Muscle of leg (tissue), 11 donors: ENCODE measurements around the gene NSUN6. TPM values are rescaled to one million over a fixed set of nuclear protein-coding genes. Genes with fewer than 3 reads are reported as not detected.
A peak's percentile ranks its signal among the peaks of the same experiment; 100 is the strongest.
"Not testable (repeated sequence)": the region's sequence is repeated elsewhere in the genome, so short reads cannot be mapped to it uniquely, and the experiment has no call there.

Source experiments
- DNase-seq: peaks from one replicate; pipeline ENCODE4 v3.0.0; 2013
- H3K27ac ChIP-seq: one replicate; pipeline ENCODE4 v1.5.1; 2013; ENCODE audit warnings: mild to moderate bottlenecking, low read length, control low read depth
- H3K27me3 ChIP-seq: one replicate; pipeline ENCODE4 v1.6.1; 2013; ENCODE audit warnings: low read length; ENCODE audit not compliant: control insufficient read depth, insufficient read depth
- H3K36me3 ChIP-seq: one replicate; pipeline ENCODE4 v1.6.1; 2013; ENCODE audit warnings: low read length; ENCODE audit not compliant: control insufficient read depth, insufficient read depth
- H3K4me1 ChIP-seq: one replicate; pipeline ENCODE4 v1.6.1; 2013; ENCODE audit warnings: low read length; ENCODE audit not compliant: control insufficient read depth, insufficient read depth
- H3K4me3 ChIP-seq: one replicate; pipeline ENCODE4 v1.5.1; 2013; ENCODE audit warnings: low read length, control low read depth
- H3K9me3 ChIP-seq: replicated peaks from 2 replicates; pipeline ENCODE4 v1.6.1; 2013; ENCODE audit warnings: low read depth, low read length; ENCODE audit not compliant: control insufficient read depth
- WGBS: methylation state at CpG from one replicate; pipeline ENCODE4 v1.1.5; 2013; ENCODE audit warnings: missing lambda C conversion rate; ENCODE audit not compliant: insufficient coverage; 5-methylcytosine and 5-hydroxymethylcytosine counted together
- polyA plus RNA-seq, 8 donors: library from polyadenylated mRNA; unstranded; fragments of 120-200 nt; gene quantifications; one replicate each; pipeline versions ENCODE4 v1.2.1 to v1.2.3, GENCODE V29; 2013; ENCODE audit warnings: inconsistent platforms in 1 of 8, low replicate concordance in 1 of 8; ENCODE audit not compliant: insufficient read length in 8 of 8, insufficient read depth in 1 of 8
- total RNA-seq: library from RNA; stranded (reverse); fragments of 120-200 nt; gene quantifications from one replicate; pipeline ENCODE4 v1.2.4, GENCODE V29; 2013

NSUN6 gene
- total and polyA plus RNA-seq, 9 donors: 9.1 to 21.7 (median 14.0) TPM

GRCh38 chr10:18611168-18611567 is 40.2 kb downstream of the NSUN6 start:
- Histone ChIP-seq H3K4me3 (no peak overlapping the region), H3K27ac (no peak overlapping the region), H3K9me3 (no peaks in the 10 kb centered on the region), H3K4me1 (no peaks in the 10 kb centered on the region), H3K36me3 (peaks cover 9% of the 10 kb centered on the region), H3K27me3 (no peaks in the 10 kb centered on the region)
- WGBS: no CpG with 5 or more reads among the region's 4 CpGs
- DNase-seq: no peak

DNA sequence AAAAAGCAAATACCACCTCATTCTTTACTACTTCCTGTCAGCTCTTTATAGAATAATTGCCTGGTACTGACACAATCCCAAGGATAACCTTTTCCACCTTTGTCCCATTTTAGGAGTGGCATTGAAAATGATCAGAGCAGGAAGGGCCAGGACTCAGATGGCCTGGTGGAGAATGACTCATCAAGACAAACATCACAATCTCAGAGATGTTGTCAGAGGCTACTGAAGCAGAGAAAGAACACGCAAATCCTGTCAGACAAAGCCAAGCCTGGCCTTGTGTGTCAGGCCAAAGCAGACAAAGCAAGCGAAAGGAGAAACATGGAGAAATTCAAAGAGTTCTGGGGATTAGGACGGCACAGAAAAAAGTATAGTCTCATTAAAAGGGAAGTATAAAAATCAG is 40.9 kb downstream of the NSUN6 start:
- Histone ChIP-seq H3K9me3 (no peaks in the 10 kb centered on the region), H3K4me1 (no peaks in the 10 kb centered on the region), H3K27ac (no peak overlapping the region), H3K36me3 (peaks cover 9% of the 10 kb centered on the region), H3K4me3 (no peak overlapping the region), H3K27me3 (no peaks in the 10 kb centered on the region)
- no peak for DNase-seq
- 78% methylated on average over 3 of the region's 3 CpGs for WGBS

DNA sequence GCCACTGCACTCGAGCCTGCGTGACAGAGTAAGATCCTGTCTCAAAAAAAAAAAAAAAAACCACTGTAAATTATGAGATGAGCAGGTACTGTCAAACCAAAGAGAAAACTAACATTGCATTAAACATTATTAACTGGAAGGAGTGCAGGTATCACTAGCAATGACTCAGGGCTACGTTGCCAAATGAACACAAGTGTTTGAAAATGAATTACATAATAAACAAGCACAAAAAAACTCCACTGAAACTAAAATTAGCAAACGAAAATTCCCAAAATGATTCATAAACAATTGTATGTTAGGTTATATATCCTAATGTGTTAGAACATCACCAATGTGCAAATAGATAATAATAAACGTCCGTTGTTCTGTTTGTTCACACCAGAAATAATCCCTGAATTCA is 42.8 kb downstream of the NSUN6 start:
- peaks cover 11% of the 10 kb centered on the region for H3K36me3 ChIP-seq

GRCh38 chr10:18607503-18608378 is 43.6 kb downstream of the NSUN6 start:
- H3K27me3 ChIP-seq: no peaks in the 10 kb centered on the region
- no peaks in the 10 kb centered on the region for H3K9me3 ChIP-seq
- no peak overlapping the region for H3K27ac ChIP-seq
- peaks cover 11% of the 10 kb centered on the region for H3K36me3 ChIP-seq
- no CpG with 5 or more reads among the region's 1 CpG for WGBS
- peak; percentile 67 for DNase-seq
- H3K4me1 ChIP-seq: no peaks in the 10 kb centered on the region
- no peak overlapping the region for H3K4me3 ChIP-seq

More for the DNA sequence above, 42.8 kb downstream of the NSUN6 start:
- DNase-seq: no peak
- H3K27ac ChIP-seq: no peak overlapping the region
- H3K9me3 ChIP-seq: no peaks in the 10 kb centered on the region
- H3K27me3 ChIP-seq: no peaks in the 10 kb centered on the region
- no peak overlapping the region for H3K4me3 ChIP-seq
- no CpG with 5 or more reads among the region's 6 CpGs for WGBS
- H3K4me1 ChIP-seq: no peaks in the 10 kb centered on the region

- WGBS: 67% methylated on average over 1 of the region's 4 CpGs
- no peaks in the 10 kb centered on the region for H3K9me3 ChIP-seq
- no peak for DNase-seq
- H3K27ac ChIP-seq: no peak overlapping the region
- H3K4me1 ChIP-seq: no peaks in the 10 kb centered on the region
- no peaks in the 10 kb centered on the region for H3K27me3 ChIP-seq
- H3K36me3 ChIP-seq: peaks cover 4% of the 10 kb centered on the region
- no peak overlapping the region for H3K4me3 ChIP-seq
Observed at GRCh38 chr10:18606051-18606695, 45.2 kb downstream of the NSUN6 start.

- Histone ChIP-seq H3K36me3 (peaks cover 2% of the 10 kb centered on the region), H3K4me1 (no peaks in the 10 kb centered on the region), H3K9me3 (no peaks in the 10 kb centered on the region), H3K27me3 (no peaks in the 10 kb centered on the region), H3K4me3 (no peak overlapping the region), H3K27ac (no peak overlapping the region)
- no CpG with 5 or more reads among the region's 2 CpGs for WGBS
- peak; percentile 12 for DNase-seq
Observed at GRCh38 chr10:18601321-18601720, 50.1 kb downstream of the NSUN6 start.

DNA sequence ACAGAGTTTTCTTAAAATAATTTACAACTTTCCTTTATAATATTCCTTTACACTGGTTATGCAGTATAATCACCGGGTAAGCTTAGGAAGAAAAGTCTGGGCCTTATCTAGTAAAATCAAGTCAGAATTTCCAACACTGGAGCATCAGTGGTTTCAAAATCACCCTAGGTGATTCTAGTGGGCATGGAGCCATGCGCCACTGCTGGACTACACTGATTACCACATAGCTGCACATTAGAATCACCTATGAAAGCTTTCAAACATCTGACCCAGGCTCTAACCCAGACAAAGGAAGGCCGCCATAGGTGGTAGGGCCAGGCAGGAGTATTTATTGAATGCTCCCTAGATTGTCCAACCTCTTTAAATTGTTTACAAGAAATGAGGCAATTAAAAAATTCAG is 52.0 kb downstream of the NSUN6 start:
- no peak for DNase-seq
- H3K9me3 ChIP-seq: no peaks in the 10 kb centered on the region
- no peaks in the 10 kb centered on the region for H3K4me1 ChIP-seq
- no peak overlapping the region for H3K4me3 ChIP-seq
- H3K36me3 ChIP-seq: no peaks in the 10 kb centered on the region
- no peak overlapping the region for H3K27ac ChIP-seq
- H3K27me3 ChIP-seq: no peaks in the 10 kb centered on the region
- WGBS: 100% methylated on average over 1 of the region's 3 CpGs

GRCh38 chr10:18594574-18595156 is 56.7 kb downstream of the NSUN6 start:
- no peak for DNase-seq
- Histone ChIP-seq H3K4me3 (no peak overlapping the region), H3K4me1 (no peaks in the 10 kb centered on the region), H3K27me3 (no peaks in the 10 kb centered on the region), H3K27ac (no peak overlapping the region), H3K9me3 (no peaks in the 10 kb centered on the region), H3K36me3 (no peaks in the 10 kb centered on the region)
- 91% methylated on average over 5 of the region's 6 CpGs for WGBS

DNA sequence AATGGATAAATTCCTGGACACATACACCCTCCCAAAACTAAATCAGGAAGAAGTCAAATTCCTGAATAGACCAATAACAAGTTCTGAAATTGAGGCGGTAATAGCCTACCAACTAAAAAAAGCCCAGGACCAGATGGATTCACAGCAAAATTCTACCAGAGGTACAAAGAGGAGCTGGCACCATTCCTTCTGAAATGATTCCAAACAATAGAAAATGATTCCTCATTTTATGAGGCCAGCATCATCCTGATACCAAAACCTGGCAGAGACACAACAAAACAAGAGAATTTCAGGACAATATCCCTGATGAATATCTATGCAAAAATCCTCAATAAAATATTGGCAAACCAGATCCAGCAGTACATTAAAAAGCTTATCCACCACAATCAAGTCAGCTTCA is 60.2 kb downstream of the NSUN6 start:
- DNase-seq, H3K4me1 ChIP-seq, H3K4me3 ChIP-seq, H3K27ac ChIP-seq, H3K27me3 ChIP-seq, H3K9me3 ChIP-seq: not testable (repeated sequence)
- H3K36me3 ChIP-seq: peaks cover 14% of the 10 kb centered on the region
- 80% methylated on average over 1 of the region's 1 CpG for WGBS

DNA sequence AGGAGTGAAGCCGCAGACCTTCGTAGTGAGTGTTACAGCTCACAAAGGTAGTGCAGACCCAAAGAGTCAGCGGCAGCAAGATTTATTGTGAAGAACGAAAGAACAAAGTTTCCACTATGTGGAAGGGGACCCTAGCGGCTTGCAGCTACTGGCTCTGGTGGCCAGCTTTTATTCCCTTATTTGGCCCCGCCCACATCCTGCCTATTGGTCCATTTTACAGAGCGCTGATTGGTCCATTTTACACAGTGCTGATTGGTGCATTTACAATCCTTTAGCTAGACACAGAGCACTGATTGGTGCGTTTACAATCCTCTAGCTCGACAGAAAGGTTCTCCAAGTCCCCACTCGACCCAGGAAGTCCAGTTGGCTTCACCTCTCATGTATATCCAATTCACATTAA is 64.8 kb downstream of the NSUN6 start:
- H3K9me3 ChIP-seq, DNase-seq, H3K27ac ChIP-seq, H3K4me3 ChIP-seq, H3K4me1 ChIP-seq, H3K27me3 ChIP-seq: not testable (repeated sequence)
- 98% methylated on average over 10 of the region's 10 CpGs for WGBS
- peaks cover 21% of the 10 kb centered on the region for H3K36me3 ChIP-seq
